Neural crest cell (in vitro differentiated cells): ENCODE measurements around the gene ZNF559. TPM values are rescaled to one million over a fixed set of nuclear protein-coding genes. Genes with fewer than 3 reads are reported as not detected.

ENCODE experiments used
- DNase-seq: peaks from one replicate; pipeline ENCODE4 v3.0.0; 2021; ENCODE audit warnings: low read depth, mixed read lengths, low spot score
- H3K27ac Mint-ChIP-seq: one replicate; pipeline ENCODE4 v1.8.0; 2021; ENCODE audit warnings: mild to moderate bottlenecking, mixed read lengths; ENCODE audit not compliant: unreplicated experiment
- H3K27me3 Mint-ChIP-seq: 2 replicates; pipeline ENCODE4 v1.8.0; 2021; ENCODE audit warnings: low read depth, mild to moderate bottlenecking, mixed read lengths
- H3K36me3 Mint-ChIP-seq: 2 replicates; pipeline ENCODE4 v1.8.0; 2021; ENCODE audit warnings: low read depth, mild to moderate bottlenecking, mixed read lengths
- H3K4me1 Mint-ChIP-seq: 2 replicates; pipeline ENCODE4 v1.8.0; 2021; ENCODE audit warnings: mixed read lengths
- H3K4me3 Mint-ChIP-seq: one replicate; pipeline ENCODE4 v1.8.0; 2021; ENCODE audit warnings: mild to moderate bottlenecking, mixed read lengths
- H3K9me3 Mint-ChIP-seq: 2 replicates; pipeline ENCODE4 v1.8.0; 2021; ENCODE audit warnings: mixed read lengths
- CTCF ChIP-seq: fragments of 200-600 bp; sonication (generic); conservative IDR thresholded peaks from 2 replicates; pipeline ENCODE4 v1.5.0; 2021; ENCODE audit warnings: antibody characterized with exemption, mild to moderate bottlenecking
- total RNA-seq: library from RNA; stranded (reverse); gene quantifications from 2 replicates; pipeline ENCODE4 v1.2.1, GENCODE V29; 2021

Gene ZNF559
- total RNA-seq, 1 donor from 2014 or later = 24.0 TPM

GRCh38 chr19:9348253-9348652 lies 24.3 kb downstream of the ZNF559 start:
- H3K36me3 Mint-ChIP-seq = peaks cover 74% of the 10 kb centered on the region
- no peak overlapping the region for H3K4me3 Mint-ChIP-seq

DNA sequence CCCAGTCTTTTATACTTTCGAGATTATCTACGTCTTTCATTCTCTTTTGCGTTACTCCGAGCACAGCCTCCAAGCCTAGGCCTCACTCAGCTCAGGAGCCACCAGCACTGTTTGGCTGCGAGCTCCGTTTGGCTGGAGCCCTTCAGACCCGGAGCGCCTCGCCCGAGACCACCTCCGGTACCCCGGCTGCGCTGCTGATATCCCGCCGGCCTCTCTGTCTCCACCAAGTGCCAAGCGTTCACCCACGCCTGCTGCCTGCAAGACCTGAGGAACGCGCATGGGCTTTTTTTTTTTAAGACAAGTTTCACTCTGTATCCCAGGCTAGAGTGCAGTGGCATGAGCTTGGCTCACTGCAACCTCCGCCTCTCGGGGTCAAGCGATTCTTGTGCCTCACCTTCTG lies 24.7 kb downstream of the ZNF559 start:
- no peaks in the 10 kb centered on the region for H3K27me3 Mint-ChIP-seq
- no peak overlapping the region for H3K27ac Mint-ChIP-seq
- peaks cover 70% of the 10 kb centered on the region for H3K36me3 Mint-ChIP-seq
- peaks cover 23% of the 10 kb centered on the region for H3K9me3 Mint-ChIP-seq
- H3K4me1 Mint-ChIP-seq = no peaks in the 10 kb centered on the region
- H3K4me3 Mint-ChIP-seq = no peak overlapping the region
- no peak for TF ChIP-seq CTCF
- DNase-seq = no peak

More at GRCh38 chr19:9348253-9348652, 24.3 kb downstream of the ZNF559 start:
- Mint-ChIP-seq H3K27ac (no peak overlapping the region), H3K27me3 (no peaks in the 10 kb centered on the region), H3K9me3 (peaks cover 25% of the 10 kb centered on the region), H3K4me1 (no peaks in the 10 kb centered on the region)
- DNase-seq = no peak
- TF ChIP-seq CTCF = no peak

- no peak overlapping the region for H3K27ac Mint-ChIP-seq
- H3K4me1 Mint-ChIP-seq = no peaks in the 10 kb centered on the region
- H3K9me3 Mint-ChIP-seq = peaks cover 12% of the 10 kb centered on the region
- peaks cover 70% of the 10 kb centered on the region for H3K36me3 Mint-ChIP-seq
- no peaks in the 10 kb centered on the region for H3K27me3 Mint-ChIP-seq
- no peak for TF ChIP-seq CTCF
- no peak for DNase-seq
- no peak overlapping the region for H3K4me3 Mint-ChIP-seq
These were observed 28.5 kb downstream of the ZNF559 start for GRCh38 chr19:9352505-9352904.

- no peaks in the 10 kb centered on the region for H3K4me1 Mint-ChIP-seq
These were observed 29.0 kb downstream of the ZNF559 start for GRCh38 chr19:9353011-9353410.

DNA sequence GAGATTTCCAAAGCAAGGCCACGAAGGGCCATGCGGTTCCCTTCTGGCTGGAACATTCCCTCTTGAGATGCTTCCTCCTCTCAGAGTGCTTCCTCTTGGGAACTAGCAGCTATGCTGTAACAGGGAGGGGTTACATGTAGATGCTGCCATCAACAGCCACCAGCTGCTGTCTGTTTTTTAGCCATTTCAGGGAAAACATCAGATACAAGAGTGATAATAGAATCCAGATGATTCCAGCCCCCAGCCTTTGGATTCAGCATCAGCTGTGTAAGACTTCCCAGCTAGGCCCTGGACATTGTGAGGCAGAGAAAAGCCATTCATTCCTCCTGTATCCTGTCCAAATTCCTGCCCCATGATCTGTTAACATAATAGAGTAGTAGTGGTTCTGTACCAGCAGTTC lies 30.7 kb downstream of the ZNF559 start:
- peaks cover 68% of the 10 kb centered on the region for H3K36me3 Mint-ChIP-seq
- H3K27ac Mint-ChIP-seq = no peak overlapping the region
- H3K9me3 Mint-ChIP-seq = peaks cover 7% of the 10 kb centered on the region

More at GRCh38 chr19:9353011-9353410, 29.0 kb downstream of the ZNF559 start:
- Mint-ChIP-seq H3K4me3 (no peak overlapping the region), H3K27me3 (no peaks in the 10 kb centered on the region), H3K36me3 (peaks cover 73% of the 10 kb centered on the region), H3K27ac (no peak overlapping the region), H3K9me3 (peaks cover 15% of the 10 kb centered on the region)
- DNase-seq = no peak
- no peak for TF ChIP-seq CTCF

More for the DNA sequence above, 30.7 kb downstream of the ZNF559 start:
- Mint-ChIP-seq H3K4me1 (no peaks in the 10 kb centered on the region), H3K27me3 (no peaks in the 10 kb centered on the region), H3K4me3 (no peak overlapping the region)
- DNase-seq = no peak
- no peak for TF ChIP-seq CTCF
